BJ (cell line): ENCODE results near the gene CEP162. TPM values are rescaled to one million over a fixed set of nuclear protein-coding genes. Genes with fewer than 3 reads are reported as not detected.
A peak's percentile ranks its signal among the peaks of the same experiment; 100 is the strongest.

ENCODE experiments used
- CTCF ChIA-PET: fragments of 350-600 bp; formaldehyde crosslinking; extraction: SDS; loops from one replicate; lab custom pipeline; 2021; ENCODE audit warnings: antibody characterized with exemption, inconsistent platforms; lab: Yijun Ruan, JAX
- POLR2A ChIA-PET: fragments of 300-600 bp; sonication (Branson Sonifier 250); formaldehyde crosslinking; extraction: SDS; loops from one replicate; lab custom pipeline; 2021; ENCODE audit warnings: antibody characterized with exemption; lab: Charles Lee
- DNase-seq: peaks from one replicate; pipeline ENCODE4 v3.0.0-alpha.2; 2011; ENCODE audit warnings: low read depth
- H3K27me3 ChIP-seq: 2 replicates; pipeline ENCODE4 v1.6.0; 2011; ENCODE audit warnings: low read length; ENCODE audit not compliant: control insufficient read depth, insufficient read depth
- H3K36me3 ChIP-seq: 2 replicates; pipeline ENCODE4 v1.5.1; 2011; ENCODE audit warnings: low read length; ENCODE audit not compliant: control insufficient read depth, insufficient read depth
- H3K4me3 ChIP-seq: 2 replicates; pipeline ENCODE4 v1.5.1; 2011; ENCODE audit warnings: low read depth, mild to moderate bottlenecking, control low read depth, low read length
- polyA plus RNA-seq: library from polyadenylated mRNA; depleted of rRNA; stranded (reverse); fragments of >200 nt; gene quantifications from 2 replicates; pipeline ENCODE4 v1.2.3, GENCODE V29; 2011
- TF ChIP-seq, protein P1 (sequence below): IDR thresholded peaks from 2 replicates; pipeline ENCODE4 v1.5.1; 2011; ENCODE audit warnings: low read depth, mild to moderate bottlenecking, control low read depth, inconsistent platforms, low read length, moderate library complexity; ENCODE audit not compliant: insufficient read depth

CEP162 gene
- polyA plus RNA-seq, 1 experiment = 0.75 TPM

DNA sequence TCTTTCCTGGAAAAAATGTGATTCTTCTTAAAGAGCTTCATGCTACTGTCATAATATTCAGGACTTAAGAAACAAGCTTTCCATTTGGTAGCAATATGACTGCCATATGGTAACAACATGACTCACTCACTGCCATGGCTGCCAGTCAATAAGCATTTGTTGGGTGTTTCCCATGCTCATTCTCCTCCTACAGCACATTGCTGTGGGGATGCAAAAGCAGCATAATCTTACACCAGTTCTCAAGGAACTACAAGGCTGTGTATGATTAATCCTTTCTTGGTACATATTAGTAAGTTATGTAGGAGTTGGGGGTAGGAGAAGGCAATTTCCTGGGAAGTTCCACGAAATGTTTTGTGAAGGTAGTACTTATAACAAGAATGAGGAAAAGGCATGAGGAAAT lies 76.7 kb downstream of the CEP162 start:
- Histone ChIP-seq H3K27me3 (no peaks in the 10 kb centered on the region), H3K36me3 (no peaks in the 10 kb centered on the region), H3K4me3 (no peak overlapping the region)
- ChIA-PET POLR2A (no interaction called here), CTCF (no interaction called here)
- TF ChIP-seq, protein P1, sequence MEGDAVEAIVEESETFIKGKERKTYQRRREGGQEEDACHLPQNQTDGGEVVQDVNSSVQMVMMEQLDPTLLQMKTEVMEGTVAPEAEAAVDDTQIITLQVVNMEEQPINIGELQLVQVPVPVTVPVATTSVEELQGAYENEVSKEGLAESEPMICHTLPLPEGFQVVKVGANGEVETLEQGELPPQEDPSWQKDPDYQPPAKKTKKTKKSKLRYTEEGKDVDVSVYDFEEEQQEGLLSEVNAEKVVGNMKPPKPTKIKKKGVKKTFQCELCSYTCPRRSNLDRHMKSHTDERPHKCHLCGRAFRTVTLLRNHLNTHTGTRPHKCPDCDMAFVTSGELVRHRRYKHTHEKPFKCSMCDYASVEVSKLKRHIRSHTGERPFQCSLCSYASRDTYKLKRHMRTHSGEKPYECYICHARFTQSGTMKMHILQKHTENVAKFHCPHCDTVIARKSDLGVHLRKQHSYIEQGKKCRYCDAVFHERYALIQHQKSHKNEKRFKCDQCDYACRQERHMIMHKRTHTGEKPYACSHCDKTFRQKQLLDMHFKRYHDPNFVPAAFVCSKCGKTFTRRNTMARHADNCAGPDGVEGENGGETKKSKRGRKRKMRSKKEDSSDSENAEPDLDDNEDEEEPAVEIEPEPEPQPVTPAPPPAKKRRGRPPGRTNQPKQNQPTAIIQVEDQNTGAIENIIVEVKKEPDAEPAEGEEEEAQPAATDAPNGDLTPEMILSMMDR = no peak
- peak; percentile 89 for DNase-seq

DNA sequence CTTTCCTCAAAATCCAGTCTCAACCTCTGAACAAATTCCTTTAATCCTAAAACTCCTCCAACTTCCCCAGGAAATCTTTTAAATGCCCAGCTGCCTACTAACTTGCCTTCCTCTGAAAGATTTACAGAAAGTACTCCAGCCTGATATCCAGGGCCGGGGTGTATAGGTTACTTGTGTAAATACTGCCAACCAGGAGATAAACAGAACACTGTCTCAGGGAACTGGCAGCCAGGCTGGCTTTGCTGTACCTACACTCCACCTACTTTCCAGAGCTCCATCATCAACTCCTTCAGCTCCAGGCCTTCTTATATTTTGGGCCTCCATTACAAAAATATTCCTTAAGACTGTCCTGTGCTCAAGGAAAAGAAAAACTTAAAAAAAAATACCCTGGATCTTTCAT lies 85.9 kb downstream of the CEP162 start:
- TF ChIP-seq, protein P1 = no peak
- H3K27me3 ChIP-seq = no peaks in the 10 kb centered on the region
- no peak for DNase-seq
- H3K4me3 ChIP-seq = no peak overlapping the region
- CTCF ChIA-PET = no interaction called here
- POLR2A ChIA-PET = no interaction called here
- H3K36me3 ChIP-seq = no peaks in the 10 kb centered on the region

DNA sequence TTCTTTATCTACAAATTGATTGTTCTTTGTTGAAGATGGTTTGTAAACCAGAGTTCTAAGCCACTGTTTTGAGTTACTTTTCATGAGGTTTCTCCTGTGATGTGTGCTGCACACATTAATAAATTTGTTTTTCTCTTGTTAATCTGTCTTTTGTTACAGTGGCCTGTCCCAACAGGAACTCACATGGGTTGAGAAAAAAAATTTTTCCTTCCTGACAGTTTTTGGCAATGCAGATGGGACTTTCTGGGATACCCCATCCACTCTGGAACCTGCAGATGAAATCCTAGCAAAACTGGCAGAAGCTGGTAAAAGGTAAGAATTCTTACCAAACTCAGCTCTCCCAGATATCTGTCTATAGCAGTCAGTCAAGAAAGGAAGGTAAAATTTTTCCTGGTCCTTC lies 88.1 kb downstream of the CEP162 start:
- TF ChIP-seq, protein P1 = no peak
- ChIA-PET POLR2A (no interaction called here), CTCF (interaction anchor here (0.6 kb wide), 1 partner anchor 12 kb away, joined by 3 read pairs; no protein-coding TSS in a partner anchor)
- Histone ChIP-seq H3K4me3 (no peak overlapping the region), H3K36me3 (no peaks in the 10 kb centered on the region), H3K27me3 (no peaks in the 10 kb centered on the region)
- no peak for DNase-seq

DNA sequence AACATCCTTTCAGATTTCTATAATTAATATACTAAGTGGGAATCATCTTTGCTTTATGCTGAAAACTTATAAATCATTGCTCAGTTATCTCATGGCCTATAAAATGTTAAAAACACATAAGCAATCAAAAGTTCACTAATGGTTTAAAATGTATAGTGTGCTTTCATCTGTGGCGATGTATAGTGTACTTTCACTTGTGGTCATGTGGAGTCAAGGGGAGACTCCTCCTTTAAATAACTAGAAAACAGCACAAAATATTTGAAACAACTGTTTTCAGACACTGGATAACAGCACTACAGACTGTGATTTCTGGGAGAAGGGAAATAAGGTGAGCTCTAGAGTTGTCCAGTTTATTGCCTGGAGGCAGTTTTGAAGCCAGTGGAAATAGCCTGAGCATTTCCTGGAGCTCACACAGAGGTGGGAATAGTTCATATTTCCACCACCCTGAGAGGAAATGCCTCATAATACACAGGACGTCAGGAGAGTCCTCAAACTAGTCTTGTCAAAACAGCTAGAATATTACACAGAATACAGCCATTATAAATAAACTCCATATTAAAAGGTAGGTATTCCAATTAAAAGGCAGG lies 89.4 kb downstream of the CEP162 start:
- Histone ChIP-seq H3K4me3 (no peak overlapping the region), H3K27me3 (no peaks in the 10 kb centered on the region), H3K36me3 (no peaks in the 10 kb centered on the region)
- DNase-seq = no peak
- CTCF ChIA-PET = no interaction called here
- TF ChIP-seq, protein P1 = no peak
- POLR2A ChIA-PET = no interaction called here

DNA sequence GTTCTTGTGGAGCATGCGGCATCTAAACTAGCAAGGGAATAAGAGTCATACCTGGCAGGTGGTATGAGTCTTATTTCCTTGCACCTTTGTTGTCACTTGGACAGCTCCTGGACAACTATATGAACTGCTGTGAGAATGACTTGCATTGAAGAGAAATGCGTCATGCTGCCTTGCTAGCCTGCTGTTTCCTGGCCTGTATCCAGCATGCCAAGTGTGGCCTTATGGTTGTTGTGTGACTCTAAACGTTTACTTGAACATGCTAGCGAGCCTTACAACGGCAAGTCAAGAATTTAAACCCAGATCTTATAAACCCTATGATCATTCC lies 90.4 kb downstream of the CEP162 start:
- TF ChIP-seq, protein P1 = no peak
- no peak for DNase-seq
- H3K4me3 ChIP-seq = no peak overlapping the region
- CTCF ChIA-PET = no interaction called here
- no peaks in the 10 kb centered on the region for H3K36me3 ChIP-seq
- POLR2A ChIA-PET = no interaction called here
- no peaks in the 10 kb centered on the region for H3K27me3 ChIP-seq
